Naive thymus-derived CD4-positive, alpha-beta T cell (primary cell): ENCODE data around the gene TMEM273. TPM values are rescaled to one million over a fixed set of nuclear protein-coding genes. Genes with fewer than 3 reads are reported as not detected.

Experiments
- ATAC-seq: fragments of 150-1000 bp; cut with Tn5 transposase; 2 replicates; pipeline ENCODE4 v1.10.0; 2021; ENCODE audit warnings: mild to moderate bottlenecking, moderate library complexity
- CTCF ChIA-PET: fragments of 350-600 bp; sonication (Branson Sonifier 250); formaldehyde crosslinking; loops from one replicate; lab custom pipeline; 2021; ENCODE audit warnings: antibody characterized with exemption; lab: Charles Lee
- POLR2A ChIA-PET: fragments of 350-600 bp; sonication (Branson Sonifier 250); formaldehyde crosslinking; loops from one replicate; lab custom pipeline; 2021; ENCODE audit warnings: antibody characterized with exemption, inconsistent platforms; lab: Charles Lee
- DNase-seq, 9 donors: peaks; one replicate each; pipeline versions ENCODE4 v3.0.0 to v3.0.0-alpha.2; 2020 to 2022; ENCODE audit warnings: mixed read lengths in 1 of 9
- H3K27ac ChIP-seq: one replicate; pipeline ENCODE4 v1.7.0; 2013; ENCODE audit warnings: mild to moderate bottlenecking, low read depth, low read length, moderate library complexity
- H3K27me3 ChIP-seq, 2 donors: one replicate each; pipeline ENCODE4 v1.7.0; 2013; ENCODE audit warnings: low read length in 2 of 2, mild to moderate bottlenecking in 2 of 2, moderate library complexity in 2 of 2; ENCODE audit not compliant: control insufficient read depth in 2 of 2, insufficient read depth in 2 of 2
- H3K36me3 ChIP-seq, 3 experiments: 1 replicate in 2 of 3; 2 replicates in 1 of 3; pipeline ENCODE4 v1.7.0; 2013; ENCODE audit warnings: low read length in 3 of 3, mild to moderate bottlenecking in 3 of 3, moderate library complexity in 1 of 3; ENCODE audit not compliant: insufficient read depth in 3 of 3, control insufficient read depth in 2 of 3
- H3K4me1 ChIP-seq, 2 donors: one replicate each; pipeline ENCODE4 v1.7.0; 2013; ENCODE audit warnings: low read length in 2 of 2, mild to moderate bottlenecking in 2 of 2, moderate library complexity in 1 of 2; ENCODE audit not compliant: control insufficient read depth in 2 of 2, insufficient read depth in 2 of 2
- H3K4me3 ChIP-seq: 2 replicates; pipeline ENCODE4 v1.7.0; 2013; ENCODE audit warnings: mild to moderate bottlenecking, low read length
- H3K9me3 ChIP-seq, 3 experiments: 1 replicate in 2 of 3; 2 replicates in 1 of 3; pipeline ENCODE4 v1.7.0; 2013; ENCODE audit warnings: low read length in 3 of 3; ENCODE audit not compliant: control insufficient read depth in 2 of 3
- H3K27ac Mint-ChIP-seq, 9 donors: one replicate each; pipeline ENCODE4 v1.8.0; 2020 to 2022; ENCODE audit warnings: mixed read lengths in 9 of 9, mild to moderate bottlenecking in 8 of 9, moderate library complexity in 5 of 9, inconsistent platforms in 2 of 9
- H3K27me3 Mint-ChIP-seq, 5 donors: one replicate each; pipeline ENCODE4 v1.8.0; 2021 to 2022; ENCODE audit warnings: mixed read lengths in 5 of 5, mild to moderate bottlenecking in 1 of 5
- H3K36me3 Mint-ChIP-seq, 5 donors: one replicate each; pipeline ENCODE4 v1.8.0; 2020 to 2022; ENCODE audit warnings: mixed read lengths in 5 of 5, mild to moderate bottlenecking in 3 of 5, inconsistent platforms in 1 of 5
- H3K4me1 Mint-ChIP-seq, 7 donors: one replicate each; pipeline ENCODE4 v1.8.0; 2020 to 2022; ENCODE audit warnings: mixed read lengths in 7 of 7, mild to moderate bottlenecking in 3 of 7, inconsistent platforms in 1 of 7
- H3K4me3 Mint-ChIP-seq, 10 donors: one replicate each; pipeline ENCODE4 v1.8.0; 2020 to 2022; ENCODE audit warnings: mild to moderate bottlenecking in 10 of 10, mixed read lengths in 10 of 10, moderate library complexity in 6 of 10, inconsistent platforms in 2 of 10
- H3K9me3 Mint-ChIP-seq, 11 donors: one replicate each; pipeline ENCODE4 v1.8.0; 2020 to 2022; ENCODE audit warnings: mixed read lengths in 11 of 11, mild to moderate bottlenecking in 4 of 11, inconsistent platforms in 1 of 11, moderate library complexity in 1 of 11
- intact Hi-C, 2 donors: fragments of 100-400 bp; cut with micrococcal nuclease; formaldehyde crosslinking; loops; one replicate each; pipeline ENCODE4 v1.15.1; 2023
- polyA plus RNA-seq, 2 donors: library from polyadenylated mRNA; unstranded; fragments of 300-500 nt; fragmentation: Illumina TruSeq; gene quantifications; one replicate each; pipeline ENCODE4 v1.2.3, GENCODE V29; 2021
- total RNA-seq, 6 experiments: library from RNA in 5 of 6; stranded (reverse) in 5 of 6; gene quantifications; 1 replicate in 5 of 6; 2 replicates in 1 of 6; pipeline ENCODE4 v1.2.3 and lab custom pipeline; 2021 to 2026

Gene TMEM273
- total and polyA plus RNA-seq, 7 experiments from 2014 or later = 0.26 to 20.2 (median 1.8) TPM; not detected in 1

DNA sequence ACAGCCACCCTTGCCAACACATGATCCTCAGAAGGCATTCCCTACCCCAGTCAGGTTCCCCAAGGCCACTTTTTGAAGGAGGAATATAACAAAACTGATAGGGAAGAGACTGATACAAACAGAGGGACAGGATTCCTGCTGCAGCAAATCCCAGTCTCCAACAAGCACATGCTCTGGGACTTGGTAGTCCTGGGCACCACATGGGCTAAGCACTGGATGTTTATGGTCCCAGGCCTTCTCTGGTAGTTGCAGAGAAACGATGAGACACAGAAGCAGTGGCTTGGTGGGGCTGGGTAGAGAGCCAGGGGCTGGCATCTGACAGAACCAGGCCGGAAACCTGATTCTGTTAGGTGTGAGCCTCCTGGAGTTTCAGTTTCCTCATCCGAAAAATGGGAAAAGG, 76.1 kb downstream of the TMEM273 start:
- CTCF ChIA-PET = no interaction called here
- H3K9me3 Mint-ChIP-seq = no peaks in the 10 kb centered on the region
- H3K4me1 ChIP-seq = no peaks in the 10 kb centered on the region
- H3K4me3 ChIP-seq = no peak overlapping the region
- H3K4me3 Mint-ChIP-seq = no peak overlapping the region
- H3K36me3 ChIP-seq = no peaks in the 10 kb centered on the region
- peaks cover 0 to 4% of the 10 kb centered on the region in 2 donors for H3K27me3 ChIP-seq
- DNase-seq (no peak), ATAC-seq (no peak)
- POLR2A ChIA-PET = no interaction called here
- H3K36me3 Mint-ChIP-seq = peaks cover 0 to 1% (median 0%) of the 10 kb centered on the region in 5 donors
- H3K27me3 Mint-ChIP-seq = peaks cover 23 to 39% (median 31%) of the 10 kb centered on the region in 5 donors
- no peak overlapping the region for H3K27ac Mint-ChIP-seq
- no peaks in the 10 kb centered on the region for H3K9me3 ChIP-seq
- H3K4me1 Mint-ChIP-seq = peaks cover 0 to 7% (median 5%) of the 10 kb centered on the region in 7 donors
- intact Hi-C loops = no loop called here
- no peak overlapping the region for H3K27ac ChIP-seq

DNA sequence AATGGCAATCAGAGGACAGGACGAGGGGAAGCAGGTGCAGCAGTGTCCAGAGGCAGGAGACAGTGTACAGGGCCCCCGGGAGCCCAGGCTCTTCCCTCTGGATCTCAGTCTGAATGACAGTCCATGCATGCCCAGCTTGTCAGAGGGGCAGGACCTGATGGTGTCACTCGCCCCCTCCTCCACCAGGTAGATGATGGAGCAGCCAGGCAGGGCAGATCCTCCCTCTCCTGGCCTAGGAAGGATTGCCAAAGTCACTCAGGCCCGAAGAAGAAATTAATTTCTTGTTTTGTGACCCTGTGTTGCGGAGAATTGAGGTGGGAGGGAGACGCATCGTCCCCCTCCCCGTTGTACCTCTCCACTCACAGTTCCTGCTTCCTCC, 76.9 kb downstream of the TMEM273 start:
- no peak overlapping the region for H3K4me3 ChIP-seq
- POLR2A ChIA-PET = no interaction called here
- no peak for DNase-seq
- Mint-ChIP-seq H3K4me1 (peaks cover 0 to 7% (median 4%) of the 10 kb centered on the region in 7 donors), H3K36me3 (peaks cover 0 to under 1% (median 0%) of the 10 kb centered on the region in 5 donors), H3K4me3 (no peak overlapping the region), H3K27ac (no peak overlapping the region), H3K27me3 (peaks cover 23 to 33% (median 27%) of the 10 kb centered on the region in 5 donors), H3K9me3 (no peaks in the 10 kb centered on the region)
- H3K27me3 ChIP-seq = peaks cover 0 to 4% of the 10 kb centered on the region in 2 donors
- H3K4me1 ChIP-seq = no peaks in the 10 kb centered on the region
- intact Hi-C loops = no loop called here
- CTCF ChIA-PET = no interaction called here
- H3K27ac ChIP-seq = no peak overlapping the region
- no peaks in the 10 kb centered on the region for H3K9me3 ChIP-seq
- ATAC-seq = no peak
- no peaks in the 10 kb centered on the region for H3K36me3 ChIP-seq

DNA sequence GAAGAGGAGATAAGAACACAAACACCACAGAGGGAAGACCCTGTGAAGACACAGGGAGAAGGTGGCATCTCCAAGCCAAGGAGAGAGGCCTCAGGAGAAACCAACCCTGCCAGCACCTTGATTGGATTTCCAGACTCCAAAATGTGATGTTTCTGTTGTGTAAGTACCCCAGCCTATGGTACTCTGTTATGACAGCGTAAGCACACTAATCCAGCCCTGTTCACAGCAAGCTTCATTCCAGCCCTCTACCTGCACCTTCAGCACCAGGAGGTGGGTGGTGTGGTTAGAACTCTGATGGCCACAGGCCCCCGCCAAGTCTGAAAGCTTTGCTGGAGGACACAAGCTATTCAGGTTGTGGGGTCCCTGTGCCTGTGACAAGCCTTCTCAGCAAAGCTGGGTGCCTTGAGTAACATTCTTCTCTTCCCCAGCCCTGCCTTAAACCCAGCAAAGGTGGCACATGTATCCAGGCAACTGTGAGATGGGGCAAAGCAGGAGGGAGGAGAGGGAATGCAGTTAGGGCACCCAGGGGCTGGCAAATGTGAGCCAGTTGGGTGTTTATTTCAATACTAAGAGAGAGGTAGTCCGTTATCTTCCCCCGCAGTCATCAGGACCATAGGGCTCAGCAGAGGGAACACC, 77.4 kb downstream of the TMEM273 start:
- H3K9me3 ChIP-seq = no peaks in the 10 kb centered on the region
- intact Hi-C loops = no loop called here
- Mint-ChIP-seq H3K4me3 (no peak overlapping the region), H3K9me3 (no peaks in the 10 kb centered on the region), H3K4me1 (peaks cover 0 to 7% (median 4%) of the 10 kb centered on the region in 7 donors), H3K27ac (no peak overlapping the region), H3K36me3 (no peaks in the 10 kb centered on the region), H3K27me3 (peaks cover 18 to 28% (median 23%) of the 10 kb centered on the region in 5 donors)
- H3K36me3 ChIP-seq = no peaks in the 10 kb centered on the region
- CTCF ChIA-PET = no interaction called here
- H3K27ac ChIP-seq = no peak overlapping the region
- H3K27me3 ChIP-seq = no peaks in the 10 kb centered on the region
- POLR2A ChIA-PET = no interaction called here
- H3K4me3 ChIP-seq = no peak overlapping the region
- ATAC-seq (no peak), DNase-seq (no peak)
- H3K4me1 ChIP-seq = no peaks in the 10 kb centered on the region

DNA sequence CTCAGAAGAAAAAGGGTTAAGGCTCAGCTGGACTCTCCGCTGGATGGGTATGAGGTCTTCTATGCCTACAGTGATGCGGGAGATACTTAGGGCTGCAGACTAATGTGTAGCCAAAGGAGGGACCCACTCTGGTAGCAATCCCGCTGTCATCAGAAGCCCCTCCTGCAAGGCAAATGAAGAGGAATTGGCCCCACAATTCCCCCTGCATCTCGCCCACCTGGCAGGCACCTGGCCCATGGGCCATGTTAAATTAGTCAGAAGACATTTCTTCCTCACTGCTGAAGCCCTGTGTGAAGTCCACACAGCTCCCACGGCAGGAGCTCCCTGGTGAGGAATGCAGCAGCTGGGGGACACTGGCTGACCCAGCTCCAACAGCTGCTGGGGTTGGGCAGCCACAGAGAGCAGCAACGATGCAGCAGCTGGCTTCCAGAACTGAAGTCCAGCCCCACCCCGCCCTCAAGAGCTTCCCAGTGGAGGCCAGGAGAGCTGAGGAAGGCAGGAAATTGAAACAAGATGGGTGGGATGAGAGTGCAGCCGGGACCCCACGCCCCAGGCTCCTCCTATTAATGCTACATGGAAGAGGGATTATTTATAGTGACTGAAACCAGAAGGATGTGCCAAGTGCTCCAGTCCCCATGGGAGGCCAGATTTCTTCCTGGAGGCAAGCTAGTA, 78.4 kb downstream of the TMEM273 start:
- no peaks in the 10 kb centered on the region for H3K9me3 ChIP-seq
- H3K36me3 Mint-ChIP-seq = no peaks in the 10 kb centered on the region
- no peak overlapping the region for H3K4me3 ChIP-seq
- H3K27ac Mint-ChIP-seq = no peak overlapping the region
- H3K36me3 ChIP-seq = no peaks in the 10 kb centered on the region
- ATAC-seq (no peak), DNase-seq (no peak)
- peaks cover 0 to 2% (median 0%) of the 10 kb centered on the region in 11 donors for H3K9me3 Mint-ChIP-seq
- POLR2A ChIA-PET = no interaction called here
- H3K27me3 Mint-ChIP-seq = peaks cover 18 to 28% (median 26%) of the 10 kb centered on the region in 5 donors
- H3K4me1 ChIP-seq = no peaks in the 10 kb centered on the region
- CTCF ChIA-PET = no interaction called here
- peaks cover 0 to 6% (median 4%) of the 10 kb centered on the region in 7 donors for H3K4me1 Mint-ChIP-seq
- no peak overlapping the region for H3K27ac ChIP-seq
- H3K27me3 ChIP-seq = no peaks in the 10 kb centered on the region
- intact Hi-C loops = no loop called here
- no peak overlapping the region for H3K4me3 Mint-ChIP-seq

DNA sequence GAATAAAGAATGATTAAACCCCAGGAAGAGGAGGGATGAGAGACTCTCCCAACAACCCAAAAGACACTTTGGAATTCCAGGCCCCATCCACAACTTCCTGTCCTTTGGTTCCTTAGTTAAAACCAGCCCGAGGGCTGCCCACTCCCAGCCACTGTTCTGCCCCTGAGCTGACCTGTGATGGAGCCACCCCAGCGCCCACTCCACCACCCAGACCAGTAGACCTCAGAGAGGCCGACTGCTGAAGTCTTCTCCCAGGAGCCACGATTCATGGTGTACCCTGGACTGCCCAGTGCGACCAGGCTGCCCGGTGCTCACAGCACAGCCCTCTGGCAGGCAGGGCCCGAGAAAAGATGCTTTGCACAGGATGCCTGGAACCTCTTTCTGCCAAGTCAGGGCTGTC, 79.5 kb downstream of the TMEM273 start:
- Mint-ChIP-seq H3K9me3 (peaks cover 0 to 5% (median 0%) of the 10 kb centered on the region in 11 donors), H3K4me3 (no peak overlapping the region), H3K36me3 (no peaks in the 10 kb centered on the region), H3K4me1 (no peaks in the 10 kb centered on the region), H3K27me3 (peaks cover 11 to 21% (median 16%) of the 10 kb centered on the region in 5 donors), H3K27ac (no peak overlapping the region)
- DNase-seq = no peak
- no peak overlapping the region for H3K4me3 ChIP-seq
- ChIA-PET POLR2A (no interaction called here), CTCF (no interaction called here)
- no peaks in the 10 kb centered on the region for H3K4me1 ChIP-seq
- intact Hi-C loops = no loop called here
- H3K27me3 ChIP-seq = no peaks in the 10 kb centered on the region
- ATAC-seq = no peak
- no peaks in the 10 kb centered on the region for H3K36me3 ChIP-seq
- no peaks in the 10 kb centered on the region for H3K9me3 ChIP-seq
- H3K27ac ChIP-seq = no peak overlapping the region

DNA sequence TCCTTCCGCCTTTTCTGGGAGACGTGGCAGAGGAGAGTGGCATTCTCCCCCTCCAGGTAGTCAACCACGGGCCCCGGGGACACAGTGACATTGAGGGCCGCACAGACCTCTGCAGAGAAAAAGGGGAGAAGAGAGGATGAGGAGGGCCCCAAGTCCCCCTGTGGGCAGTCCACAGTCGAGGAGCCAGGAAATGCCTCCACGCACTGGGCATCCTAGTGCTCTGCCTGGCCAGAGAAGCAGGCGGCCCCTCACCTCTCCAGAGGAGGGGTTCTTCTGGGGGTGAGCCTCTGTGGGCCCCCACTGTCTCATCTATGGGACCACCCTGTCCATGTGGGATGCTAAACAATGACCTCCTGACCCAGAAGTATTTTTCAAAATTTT, 80.3 kb downstream of the TMEM273 start:
- H3K9me3 ChIP-seq = no peaks in the 10 kb centered on the region
- intact Hi-C loops = no loop called here
- ChIA-PET POLR2A (no interaction called here), CTCF (no interaction called here)
- H3K27ac Mint-ChIP-seq = no peak overlapping the region
- ATAC-seq = no peak
- no peak overlapping the region for H3K4me3 ChIP-seq
- H3K36me3 Mint-ChIP-seq = no peaks in the 10 kb centered on the region
- no peak for DNase-seq
- peaks cover 0 to 5% (median 0%) of the 10 kb centered on the region in 11 donors for H3K9me3 Mint-ChIP-seq
- H3K27me3 Mint-ChIP-seq = peaks cover 6 to 18% (median 10%) of the 10 kb centered on the region in 5 donors
- H3K4me3 Mint-ChIP-seq = no peak overlapping the region
- H3K4me1 Mint-ChIP-seq = no peaks in the 10 kb centered on the region
- H3K36me3 ChIP-seq = no peaks in the 10 kb centered on the region
- H3K27me3 ChIP-seq = no peaks in the 10 kb centered on the region
- H3K27ac ChIP-seq = no peak overlapping the region
- no peaks in the 10 kb centered on the region for H3K4me1 ChIP-seq
